Ovary (tissue), 9 donors: ENCODE results near the gene SLC30A2. TPM values are rescaled to one million over a fixed set of nuclear protein-coding genes. Genes with fewer than 3 reads are reported as not detected.

Experiments used
- DNase-seq, 5 donors: peaks; one replicate each; pipeline ENCODE4 v3.0.0-alpha.2; 2019 to 2020
- H3K27ac ChIP-seq, 2 donors: fragments of 200-600 bp; one replicate each; pipeline versions ENCODE4 v1.5.1 to v1.8.0; 2019 to 2022
- H3K27me3 ChIP-seq: fragments of 200-600 bp; one replicate; pipeline ENCODE4 v1.8.0; 2022
- H3K36me3 ChIP-seq: fragments of 200-600 bp; sonication (generic); one replicate; pipeline ENCODE4 v1.5.1; 2019
- H3K4me1 ChIP-seq: one replicate; pipeline ENCODE4 v1.8.1; 2013; ENCODE audit warnings: mild to moderate bottlenecking, moderate library complexity; ENCODE audit not compliant: insufficient read depth
- H3K4me3 ChIP-seq: fragments of 200-600 bp; sonication (generic); one replicate; pipeline ENCODE4 v1.5.1; 2017
- H3K9me3 ChIP-seq, 2 donors: fragments of 200-600 bp in 1 of 2; sonication (generic) in 1 of 2; one replicate each; pipeline versions ENCODE4 v1.5.1 to v1.8.1; 2013 to 2019; ENCODE audit warnings: mild to moderate bottlenecking in 1 of 2, moderate library complexity in 1 of 2
- CTCF ChIP-seq, 3 donors: fragments of 450-650 bp in 2 of 3; fragments of 200-600 bp in 1 of 3; IDR thresholded peaks; one replicate each; pipeline versions ENCODE4 v1.5.1 to v1.8.0; 2016 to 2022; ENCODE audit warnings: antibody characterized with exemption in 3 of 3, mild to moderate bottlenecking in 1 of 3
- EP300 ChIP-seq: sonication (generic); formaldehyde crosslinking; IDR thresholded peaks from one replicate; pipeline ENCODE4 v1.6.1; 2017; ENCODE audit warnings: antibody characterized with exemption
- POLR2A ChIP-seq: fragments of 450-650 bp; IDR thresholded peaks from one replicate; pipeline ENCODE4 v1.6.1; 2017; ENCODE audit warnings: antibody characterized with exemption, mild to moderate bottlenecking, moderate library complexity
- whole genome bisulfite sequencing, 3 donors: extraction: QIAGEN DNeasy Blood & Tissue Kit in 1 of 3; methylation state at CpG; one replicate each; pipeline versions ENCODE4 v1.1.5 to v1.1.7; 2013 to 2017; 5-methylcytosine and 5-hydroxymethylcytosine counted together
- intact Hi-C, 4 donors: fragments of 100-400 bp; cut with DNase I; formaldehyde crosslinking; loops; one replicate each; pipeline versions ENCODE4 v1.11.0 to v1.15.1; 2022 to 2023
- polyA plus RNA-seq, 2 donors: library from polyadenylated mRNA; stranded (reverse); fragments of 200-250 nt in 1 of 2; fragments of 350-450 nt in 1 of 2; fragmentation: Illumina TruSeq in 1 of 2; extraction: RNeasy Lipid Tissue Mini Kit (QIAGEN cat#74804) in 1 of 2; gene quantifications; one replicate each; pipeline ENCODE4 v1.2.3, GENCODE V29; 2013 to 2014
- total RNA-seq, 7 donors: library from RNA; depleted of rRNA in 2 of 7; stranded (reverse); fragments of >200 nt in 2 of 7; fragmentation: NEBNext Ultra II Directional in 3 of 7; extraction: Animal tissue kit (Norgen Biotek cat#: 25700) in 3 of 7; gene quantifications; one replicate each; pipeline versions ENCODE4 v1.1.0 to v1.2.4, GENCODE V29; 2016 to 2023
- donor health status: DM: no; HTN: no; CAD: no; lungs with moderate emphysema.
- donor health status: DM: no; HTN: no; CAD: no.
- donor health status: Bipolar disorder and iron deficiency.
- donor health status: DM: yes; HTN: yes; CAD: no.
- donor health status: DM: no; HTN: no; CAD: no.
- donor health status: DM: yes; HTN: yes; CAD: no.

SLC30A2 gene
- total and polyA plus RNA-seq, 9 donors: 0.11 to 0.80 (median 0.17) TPM; not detected in 5

DNA sequence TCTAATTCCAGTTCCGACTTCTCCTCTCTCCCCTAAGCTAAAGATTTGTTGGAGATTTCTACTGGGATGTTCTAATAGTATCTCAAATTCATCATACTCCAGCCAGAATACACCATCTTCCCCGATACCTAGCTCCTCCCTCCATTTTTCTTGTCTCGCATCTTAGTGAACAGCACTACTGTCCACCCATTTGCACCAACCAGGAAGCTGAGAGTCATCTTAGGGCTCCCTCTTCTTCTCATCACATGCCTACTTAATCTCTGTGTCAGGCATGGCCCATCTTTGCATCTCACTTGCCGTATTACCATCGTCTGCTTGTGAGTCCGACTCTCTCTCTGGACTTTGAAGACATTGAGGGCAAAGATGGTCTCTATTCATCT, 25.0 kb upstream of the SLC30A2 start:
- no peaks in the 10 kb centered on the region for H3K4me1 ChIP-seq
- TF ChIP-seq CTCF (IDR thresholded peaks at IDR 0.05): no peak
- TF ChIP-seq POLR2A: no peak
- no peak for TF ChIP-seq EP300
- no peak overlapping the region for H3K4me3 ChIP-seq
- WGBS, 3 donors: 86 to 90% (median 88%) methylated on average over 6 of the region's 6 CpGs
- no peaks in the 10 kb centered on the region for H3K9me3 ChIP-seq
- intact Hi-C loops: no loop called here
- DNase-seq: no peak
- H3K27me3 ChIP-seq: no peaks in the 10 kb centered on the region
- no peak overlapping the region for H3K27ac ChIP-seq
- H3K36me3 ChIP-seq: no peaks in the 10 kb centered on the region

- H3K27ac ChIP-seq: no peak overlapping the region
- WGBS, 3 donors: 79 to 88% (median 84%) methylated on average over 4 of the region's 4 CpGs
- DNase-seq: no peak
- no peaks in the 10 kb centered on the region for H3K27me3 ChIP-seq
- TF ChIP-seq EP300 (no peak), CTCF (IDR thresholded peaks at IDR 0.05) (no peak), POLR2A (no peak)
- H3K9me3 ChIP-seq: no peaks in the 10 kb centered on the region
- no peak overlapping the region for H3K4me3 ChIP-seq
- intact Hi-C loops: no loop called here
- H3K36me3 ChIP-seq: no peaks in the 10 kb centered on the region
- H3K4me1 ChIP-seq: no peaks in the 10 kb centered on the region
Observed at GRCh38 chr1:26070296-26070962, 24.5 kb upstream of the SLC30A2 start.

DNA sequence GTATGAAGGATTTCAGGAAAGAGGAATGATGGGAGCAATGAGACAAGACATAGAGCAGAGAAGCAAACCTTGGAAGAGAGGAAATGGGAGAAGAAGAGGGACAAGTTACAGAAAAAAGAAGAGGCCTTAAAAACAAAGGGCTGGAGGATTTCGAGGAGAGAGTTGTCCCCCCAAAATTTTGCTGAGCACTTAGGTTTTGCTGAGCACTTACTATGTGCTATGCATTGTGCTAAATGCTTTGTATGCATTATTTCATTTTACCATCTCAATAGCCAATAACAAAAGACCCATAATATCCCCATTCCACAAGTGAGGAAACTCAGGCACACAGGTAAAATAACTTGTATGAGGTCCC, 24.0 kb upstream of the SLC30A2 start:
- TF ChIP-seq POLR2A: no peak
- no peak for TF ChIP-seq CTCF (IDR thresholded peaks at IDR 0.05)
- no peak for TF ChIP-seq EP300
- H3K27me3 ChIP-seq: no peaks in the 10 kb centered on the region

DNA sequence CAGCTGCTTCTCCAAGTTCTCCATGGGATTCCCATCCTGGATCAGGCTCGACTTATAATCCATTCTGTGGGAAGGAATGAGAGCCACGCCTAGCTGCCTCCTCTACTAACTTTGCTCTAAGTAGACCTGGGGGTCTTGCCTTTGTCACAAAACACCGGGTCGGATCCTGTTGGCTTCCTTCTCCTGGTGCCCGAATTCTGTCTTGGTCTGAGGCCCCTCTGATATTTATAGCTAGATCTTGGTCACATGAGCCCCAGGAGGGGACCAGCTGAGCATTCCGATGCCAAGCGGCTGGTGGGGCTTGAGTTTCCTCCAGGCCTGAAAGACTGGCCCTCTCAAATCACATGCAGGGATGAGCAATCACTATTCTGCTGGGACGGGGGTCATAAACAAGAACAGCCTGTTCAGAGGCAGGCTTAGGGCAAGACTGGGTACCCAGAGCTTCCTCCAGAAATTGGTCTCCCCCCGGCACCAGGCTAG, 21.6 kb upstream of the SLC30A2 start, which contains the start of gene TRIM63:
TSS of gene TRIM63 (minus strand) at position 199 of the 480 bp plus-strand sequence. CDS start at position 63, 136 bp downstream.
- TF ChIP-seq EP300 (no peak), CTCF (IDR thresholded peaks at IDR 0.05) (no peak), POLR2A (no peak)
- no peaks in the 10 kb centered on the region for H3K9me3 ChIP-seq
- H3K36me3 ChIP-seq: no peaks in the 10 kb centered on the region
- DNase-seq: no peak
- intact Hi-C loops: no loop called here
- H3K4me1 ChIP-seq: no peaks in the 10 kb centered on the region
- no peak within 1 kb of the TSS for H3K27ac ChIP-seq
- no peak within 1 kb of the TSS for H3K4me3 ChIP-seq
- WGBS, 3 donors: 49 to 60% (median 53%) methylated on average over 9 of the region's 9 CpGs
- H3K27me3 ChIP-seq: no peaks in the 10 kb centered on the region

More for the DNA sequence above, 24.0 kb upstream of the SLC30A2 start:
- intact Hi-C loops: no loop called here
- H3K4me3 ChIP-seq: no peak overlapping the region
- no peak overlapping the region for H3K27ac ChIP-seq
- WGBS, 3 donors: 70 to 95% (median 84%) methylated on average over 1 of the region's 1 CpG
- no peaks in the 10 kb centered on the region for H3K9me3 ChIP-seq
- H3K36me3 ChIP-seq: no peaks in the 10 kb centered on the region
- H3K4me1 ChIP-seq: no peaks in the 10 kb centered on the region
- no peak for DNase-seq
